ENCODE measurements around the gene ADGRA1.
"Not testable (repeated sequence)": the region's sequence is repeated elsewhere in the genome, so short reads cannot be mapped to it uniquely, and the experiment has no call there.

Gene ADGRA1

GRCh38 chr10:133128126-133129070 is 40.7 kb downstream of the ADGRA1 start:
- DNase-seq (ENCODE audit: low read depth): no peak

DNA sequence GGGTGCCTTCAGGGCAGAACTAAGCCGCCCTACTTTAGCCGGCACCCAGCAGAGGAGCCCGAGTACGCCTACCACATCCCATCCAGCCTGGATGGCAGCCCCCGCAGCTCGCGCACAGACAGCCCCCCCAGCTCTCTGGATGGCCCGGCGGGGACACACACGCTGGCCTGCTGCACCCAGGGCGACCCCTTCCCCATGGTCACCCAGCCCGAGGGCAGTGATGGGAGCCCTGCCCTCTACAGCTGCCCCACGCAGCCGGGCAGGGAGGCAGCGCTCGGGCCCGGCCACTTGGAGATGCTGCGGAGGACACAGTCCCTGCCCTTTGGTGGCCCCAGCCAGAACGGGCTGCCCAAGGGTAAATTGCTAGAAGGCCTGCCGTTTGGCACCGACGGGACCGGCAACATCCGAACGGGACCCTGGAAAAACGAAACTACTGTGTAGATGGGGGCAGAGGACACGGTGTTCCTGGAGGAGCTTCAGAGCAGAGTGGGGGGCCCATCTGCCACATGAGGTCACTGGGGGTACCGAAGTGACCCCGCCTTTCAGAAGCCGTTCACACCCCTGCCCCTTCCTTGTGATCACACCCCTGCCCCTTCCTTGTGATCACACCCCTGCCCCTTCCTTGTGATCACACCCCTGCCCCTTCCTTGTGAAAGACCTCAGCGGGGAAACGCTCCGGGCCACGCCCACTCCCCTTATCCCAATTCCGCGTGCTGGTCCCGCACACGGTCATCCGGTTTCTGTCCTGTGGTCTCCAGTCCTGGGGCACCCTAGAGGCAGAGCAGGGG is 41.5 kb downstream of the ADGRA1 start:
- no peak for DNase-seq (ENCODE audit: low read depth)

DNA sequence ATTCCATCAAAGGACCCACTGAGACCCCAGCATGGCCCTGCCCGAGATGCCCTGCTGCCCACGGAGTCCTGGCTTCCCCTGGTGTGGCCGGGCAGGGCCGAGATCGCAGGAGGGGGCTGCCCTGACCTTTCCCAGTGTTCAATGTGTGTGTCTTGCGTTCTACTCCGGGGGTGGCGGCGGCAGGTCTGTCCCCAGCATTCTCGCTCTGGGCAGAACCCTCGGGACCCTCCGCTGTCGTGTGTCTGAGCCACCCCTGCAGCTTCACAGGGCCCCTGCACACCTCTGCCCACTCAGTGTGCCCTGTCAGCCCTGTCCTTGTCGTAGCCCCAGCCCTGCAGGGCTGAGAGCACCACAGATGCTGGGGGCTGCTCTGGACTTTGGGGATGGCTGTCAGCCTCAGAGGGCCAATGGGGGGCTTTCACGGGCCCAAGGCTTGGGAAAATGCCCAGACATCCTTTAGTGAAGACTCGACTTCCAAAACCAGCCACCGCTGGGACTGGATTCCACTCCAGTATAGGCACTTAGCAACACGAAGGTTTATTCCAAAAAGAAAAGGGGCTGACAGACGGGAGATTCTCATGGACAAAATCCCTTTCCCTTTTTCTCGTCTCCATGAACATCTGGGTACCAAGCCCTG is 42.3 kb downstream of the ADGRA1 start:
- DNase-seq (ENCODE audit: low read depth): no peak

DNA sequence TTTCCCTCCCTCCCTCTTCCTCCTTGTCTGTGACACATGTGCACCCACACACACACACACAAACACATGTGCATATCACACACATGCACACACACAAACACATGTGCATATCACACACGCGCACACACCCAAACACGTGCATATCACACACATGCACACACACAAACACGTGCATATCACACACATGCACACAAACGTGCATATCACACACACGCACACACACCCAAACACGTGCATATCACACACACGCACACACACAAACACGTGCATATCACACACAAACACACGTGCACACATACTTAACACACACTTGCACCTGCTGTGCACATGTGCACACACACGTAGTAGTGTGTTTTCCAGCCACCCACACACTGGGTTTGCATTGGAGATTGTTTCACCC is 42.9 kb downstream of the ADGRA1 start:
- no peak for DNase-seq (ENCODE audit: low read depth)

DNA sequence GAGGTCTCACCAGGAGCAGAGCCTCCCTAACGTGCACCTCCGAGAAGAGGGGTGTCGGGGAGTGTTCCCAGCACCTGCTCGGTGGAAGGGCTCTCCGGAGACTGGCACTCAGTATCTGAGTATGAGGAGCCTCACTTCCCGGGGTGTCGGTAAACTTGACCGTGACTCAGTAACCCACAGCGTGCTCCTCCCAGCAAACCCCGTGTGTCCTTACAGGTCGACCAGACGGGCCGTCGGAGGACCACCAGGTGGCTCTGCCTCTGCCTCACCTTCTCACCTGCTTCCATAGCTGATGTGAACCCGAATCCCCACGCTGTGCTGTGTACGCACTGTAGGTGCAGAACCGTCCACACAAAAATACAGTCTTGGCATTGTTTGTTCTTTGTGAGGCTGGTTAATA is 43.3 kb downstream of the ADGRA1 start:
- no peak for DNase-seq (ENCODE audit: low read depth)

DNA sequence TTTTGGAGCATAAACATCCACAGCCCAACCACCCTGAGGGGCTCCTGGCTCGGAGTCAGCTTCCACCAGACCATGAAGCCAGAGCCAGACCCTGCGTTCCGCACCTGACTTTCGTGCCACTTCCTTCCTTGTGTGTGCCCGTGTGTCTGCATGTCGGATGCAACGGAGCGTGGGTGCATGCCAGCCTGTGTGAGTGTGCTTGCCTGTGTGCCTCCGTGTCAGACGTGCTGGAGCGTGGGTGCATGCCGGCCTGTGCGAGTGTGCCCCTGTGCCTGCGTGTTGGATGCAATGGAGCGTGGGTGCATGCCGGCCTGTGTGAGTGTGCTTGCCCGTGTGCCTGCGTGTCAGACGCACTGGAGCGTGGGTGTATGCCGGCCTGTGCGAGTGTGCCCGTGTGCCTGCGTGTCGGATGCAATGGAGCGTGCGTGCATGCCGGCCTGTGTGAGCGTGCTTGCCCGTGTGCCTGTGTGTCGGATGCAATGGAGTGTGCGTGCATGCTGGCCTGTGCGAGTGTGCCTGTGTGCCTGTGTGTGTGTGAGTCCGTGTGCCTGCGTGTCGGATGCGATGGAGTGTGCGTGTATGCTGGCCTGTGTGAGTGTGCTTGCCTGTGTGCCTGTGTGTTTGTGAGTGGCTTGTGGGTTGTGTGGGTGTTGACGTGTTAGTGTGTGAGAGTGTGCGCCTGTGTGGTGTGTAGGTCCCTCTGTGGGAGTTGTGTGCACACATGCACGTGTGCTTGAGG is 44.2 kb downstream of the ADGRA1 start:
- DNase-seq (ENCODE audit: low read depth): no peak

DNA sequence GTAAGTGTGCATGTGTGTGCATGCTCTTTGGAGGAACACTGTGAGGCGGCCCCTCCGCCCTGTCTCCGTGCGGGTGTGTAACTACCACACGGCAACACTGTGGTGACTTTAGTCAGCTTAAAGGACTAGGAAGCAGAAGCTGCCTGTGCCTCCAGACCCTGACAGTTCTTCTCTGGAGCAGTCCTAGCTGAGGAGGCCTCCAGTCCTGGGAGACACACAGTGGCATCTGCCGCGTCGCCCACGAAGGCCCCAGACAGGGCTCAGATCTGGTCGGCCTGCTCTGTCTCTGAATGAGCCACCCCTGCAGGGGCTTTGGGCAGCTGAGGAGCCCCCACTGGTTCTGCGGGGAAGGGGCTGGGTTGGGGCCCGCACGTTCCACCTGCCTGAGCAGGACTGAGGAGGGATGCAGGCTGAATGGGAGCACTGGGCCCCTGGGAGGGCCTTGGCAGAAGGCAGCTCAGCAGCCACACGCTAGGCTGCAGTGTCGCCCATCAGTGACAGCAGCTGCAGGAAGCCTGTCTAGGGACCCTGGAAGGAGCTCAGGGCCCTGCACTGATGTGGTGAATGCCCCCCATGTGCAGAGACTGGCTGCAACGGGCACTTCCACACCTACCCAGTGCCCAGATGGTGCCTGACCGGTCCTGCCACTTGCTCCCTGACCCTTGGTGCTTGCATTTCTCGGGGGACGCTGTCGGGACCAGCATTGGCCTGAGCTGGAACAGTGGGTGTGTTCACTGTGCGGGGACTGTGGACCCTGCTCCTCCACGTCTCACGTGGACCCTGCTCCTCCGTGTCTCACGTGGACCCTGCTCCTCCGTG is 45.0 kb downstream of the ADGRA1 start:
- DNase-seq (ENCODE audit: low read depth): no peak

- no peak for DNase-seq (ENCODE audit: low read depth)
Observed at GRCh38 chr10:133133471-133134231, 45.9 kb downstream of the ADGRA1 start.

- no peak for DNase-seq (ENCODE audit: low read depth)
Observed at GRCh38 chr10:133134411-133135115, 46.8 kb downstream of the ADGRA1 start.

DNA sequence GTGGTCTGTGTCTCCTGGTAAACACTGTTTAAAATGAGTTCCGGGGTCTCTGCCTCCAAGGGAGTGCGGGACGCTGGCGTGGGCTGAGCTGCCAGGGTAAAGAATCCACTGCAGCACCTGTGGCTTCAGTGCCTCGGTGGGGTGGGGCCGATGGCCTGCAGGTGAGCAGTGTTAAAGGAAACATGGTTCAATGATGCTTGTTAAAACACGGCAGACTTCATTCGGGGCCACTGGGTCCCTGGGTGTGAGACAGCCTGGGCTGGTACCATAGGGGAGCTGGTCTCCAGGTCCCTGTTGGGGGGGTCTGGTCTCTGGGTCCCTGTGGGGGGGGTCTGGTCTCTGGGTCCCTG is 47.4 kb downstream of the ADGRA1 start:
- DNase-seq (ENCODE audit: low read depth): no peak

- DNase-seq (ENCODE audit: low read depth): not testable (repeated sequence)
Observed at GRCh38 chr10:133137486-133138145, 49.9 kb downstream of the ADGRA1 start.

DNA sequence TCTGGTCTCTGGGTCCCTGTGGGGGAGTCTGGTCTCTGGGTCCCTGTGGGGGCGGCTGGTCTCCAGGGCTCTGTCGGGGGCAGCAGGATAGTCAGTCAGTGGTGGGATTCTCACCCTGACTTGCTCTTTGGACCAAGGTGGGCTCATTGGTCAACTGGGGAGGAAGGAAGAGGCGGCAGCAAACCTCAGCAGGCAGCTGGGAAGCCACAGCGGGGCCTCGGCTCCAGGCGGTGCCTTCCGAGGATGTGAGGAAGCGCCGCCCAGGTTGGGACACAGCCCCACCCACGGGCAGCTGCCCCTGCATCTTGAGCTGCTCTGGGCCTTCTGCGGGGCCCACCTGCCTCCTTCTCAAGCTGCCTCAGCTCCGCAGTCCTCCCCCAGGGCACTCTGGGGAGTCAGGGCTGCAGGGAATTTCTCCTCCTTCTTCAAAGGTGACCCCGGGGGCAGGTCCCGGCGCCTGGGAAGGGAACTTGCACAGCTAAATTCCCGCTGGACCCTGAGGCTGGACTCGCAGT is 51.9 kb downstream of the ADGRA1 start:
- no peak for DNase-seq (ENCODE audit: low read depth)

GRCh38 chr10:133140417-133141143 is 52.9 kb downstream of the ADGRA1 start:
- no peak for DNase-seq (ENCODE audit: low read depth)

DNA sequence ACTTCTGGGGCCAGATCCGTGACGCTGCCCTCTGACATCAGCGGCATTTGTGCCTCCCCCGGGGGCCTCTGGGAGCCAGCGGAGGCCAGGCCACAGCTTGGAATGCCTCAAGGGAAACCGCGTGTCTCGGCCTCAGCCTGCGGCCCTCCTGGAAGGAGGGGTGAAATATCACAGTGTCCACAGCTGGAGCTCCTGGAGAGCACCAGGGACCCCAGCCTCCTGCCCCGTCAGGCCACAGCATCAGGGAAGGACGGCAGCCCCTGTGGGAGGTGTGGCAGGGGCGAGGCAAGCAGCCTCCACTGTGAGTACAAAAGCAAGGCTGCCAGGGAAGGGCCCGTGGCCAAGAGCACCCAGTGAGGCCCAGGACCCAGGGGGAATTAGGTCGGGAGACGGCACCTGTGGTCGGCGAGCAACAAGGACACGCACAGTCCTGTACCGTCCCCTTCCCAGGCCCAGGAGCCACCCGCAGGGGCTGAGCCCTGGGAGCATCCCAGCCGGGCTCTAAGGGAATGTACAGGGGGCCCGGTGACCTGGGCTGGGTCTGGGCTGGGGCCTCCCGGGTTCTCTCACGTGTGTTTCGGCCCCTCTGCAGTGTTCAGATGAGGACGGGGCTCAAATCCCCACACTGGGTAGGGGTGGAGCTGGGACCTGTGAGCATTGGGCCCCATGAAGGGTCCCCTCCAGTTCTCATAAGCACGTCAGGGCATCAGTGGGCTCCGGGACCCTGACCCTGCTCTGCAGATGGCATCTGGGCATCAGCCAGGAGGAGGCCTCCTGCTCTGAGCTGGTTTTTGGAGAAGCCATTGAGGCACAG is 53.6 kb downstream of the ADGRA1 start:
- no peak for DNase-seq (ENCODE audit: low read depth)

DNA sequence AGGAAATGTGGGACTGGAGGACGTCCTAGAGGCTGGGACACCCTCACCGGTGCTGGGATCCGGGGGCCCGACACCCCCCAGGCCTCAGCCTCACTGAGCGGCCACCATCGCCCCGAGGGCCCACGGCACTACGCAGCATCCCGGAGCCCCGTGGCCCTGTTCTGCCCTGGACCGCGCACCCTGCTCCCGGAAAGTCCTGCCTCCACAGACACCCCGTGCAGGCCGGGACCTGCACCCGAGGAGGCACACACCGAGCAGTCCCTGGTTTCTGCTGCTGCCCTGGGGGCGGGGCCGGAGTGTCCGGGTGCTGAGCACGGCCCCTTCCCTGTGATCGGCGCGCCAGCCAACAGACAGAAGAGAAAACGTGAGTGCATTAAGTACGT is 54.2 kb downstream of the ADGRA1 start:
- no peak for DNase-seq (ENCODE audit: low read depth)

GRCh38 chr10:133142523-133143199 is 54.9 kb downstream of the ADGRA1 start:
- DNase-seq (ENCODE audit: low read depth): no peak

- no peak for DNase-seq (ENCODE audit: low read depth)
Observed at GRCh38 chr10:133143200-133143533, 55.4 kb downstream of the ADGRA1 start.
